ES-I3 (cell line): ENCODE data around the gene CPM.

ENCODE experiments used
- H3K36me3 ChIP-seq: 2 replicates; pipeline ENCODE4 v1.6.1; 2013; ENCODE audit warnings: mild to moderate bottlenecking, low read length, control low read depth, moderate library complexity; ENCODE audit not compliant: insufficient read depth
- H3K4me1 ChIP-seq: 2 replicates; pipeline ENCODE4 v1.6.1; 2013; ENCODE audit warnings: mild to moderate bottlenecking, control low read depth, low read length; ENCODE audit not compliant: insufficient read depth
- H3K9ac ChIP-seq: 2 replicates; pipeline ENCODE4 v1.6.1; 2013; ENCODE audit warnings: low read depth, mild to moderate bottlenecking, low read length, moderate library complexity
- H3K9me3 ChIP-seq: 2 replicates; pipeline ENCODE4 v1.6.1; 2013; ENCODE audit warnings: mild to moderate bottlenecking, low read length, moderate library complexity; ENCODE audit not compliant: control insufficient read depth, insufficient read depth

The CPM gene

GRCh38 chr12:68838046-68838886 is 94.7 kb downstream of the CPM start:
- Histone ChIP-seq H3K4me1 (no peaks in the 10 kb centered on the region), H3K9ac (no peak overlapping the region), H3K9me3 (no peaks in the 10 kb centered on the region), H3K36me3 (peaks cover 55% of the 10 kb centered on the region)

GRCh38 chr12:68837215-68837614 is 95.8 kb downstream of the CPM start:
- H3K9me3 ChIP-seq = no peaks in the 10 kb centered on the region
- peaks cover 59% of the 10 kb centered on the region for H3K36me3 ChIP-seq
- no peak overlapping the region for H3K9ac ChIP-seq
- H3K4me1 ChIP-seq = no peaks in the 10 kb centered on the region

GRCh38 chr12:68835333-68835908 is 97.5 kb downstream of the CPM start:
- Histone ChIP-seq H3K9me3 (no peaks in the 10 kb centered on the region), H3K36me3 (peaks cover 47% of the 10 kb centered on the region), H3K4me1 (peaks cover 7% of the 10 kb centered on the region), H3K9ac (no peak overlapping the region)

- H3K9ac ChIP-seq = no peak overlapping the region
- peaks cover 7% of the 10 kb centered on the region for H3K4me1 ChIP-seq
- H3K36me3 ChIP-seq = peaks cover 45% of the 10 kb centered on the region
- H3K9me3 ChIP-seq = no peaks in the 10 kb centered on the region
Measured at GRCh38 chr12:68833508-68833907, 99.5 kb downstream of the CPM start.

- Histone ChIP-seq H3K9me3 (no peaks in the 10 kb centered on the region), H3K9ac (no peak overlapping the region), H3K4me1 (peaks cover 7% of the 10 kb centered on the region), H3K36me3 (peaks cover 40% of the 10 kb centered on the region)
Measured at GRCh38 chr12:68832504-68832867, 100.5 kb downstream of the CPM start.

- Histone ChIP-seq H3K9ac (no peak overlapping the region), H3K9me3 (no peaks in the 10 kb centered on the region), H3K36me3 (peaks cover 35% of the 10 kb centered on the region), H3K4me1 (peaks cover 7% of the 10 kb centered on the region)
Measured at GRCh38 chr12:68831751-68832503, 101.0 kb downstream of the CPM start.

GRCh38 chr12:68831272-68831671 is 101.7 kb downstream of the CPM start:
- H3K4me1 ChIP-seq = peaks cover 7% of the 10 kb centered on the region
- H3K9me3 ChIP-seq = no peaks in the 10 kb centered on the region
- no peak overlapping the region for H3K9ac ChIP-seq
- peaks cover 33% of the 10 kb centered on the region for H3K36me3 ChIP-seq

GRCh38 chr12:68828672-68829068 is 104.3 kb downstream of the CPM start:
- H3K36me3 ChIP-seq = peaks cover 46% of the 10 kb centered on the region
- H3K4me1 ChIP-seq = peaks cover 7% of the 10 kb centered on the region
- H3K9me3 ChIP-seq = no peaks in the 10 kb centered on the region
- H3K9ac ChIP-seq = no peak overlapping the region

GRCh38 chr12:68827895-68828671 is 104.9 kb downstream of the CPM start:
- H3K9ac ChIP-seq = no peak overlapping the region
- peaks cover 48% of the 10 kb centered on the region for H3K36me3 ChIP-seq
- peaks cover 7% of the 10 kb centered on the region for H3K4me1 ChIP-seq
- no peaks in the 10 kb centered on the region for H3K9me3 ChIP-seq

- Histone ChIP-seq H3K9me3 (no peaks in the 10 kb centered on the region), H3K36me3 (peaks cover 58% of the 10 kb centered on the region), H3K4me1 (no peaks in the 10 kb centered on the region), H3K9ac (no peak overlapping the region)
Measured at GRCh38 chr12:68825569-68826217, 107.3 kb downstream of the CPM start.

- Histone ChIP-seq H3K4me1 (no peaks in the 10 kb centered on the region), H3K36me3 (peaks cover 58% of the 10 kb centered on the region), H3K9ac (no peak overlapping the region), H3K9me3 (no peaks in the 10 kb centered on the region)
Measured at GRCh38 chr12:68824597-68825250, 108.2 kb downstream of the CPM start.

- Histone ChIP-seq H3K4me1 (no peaks in the 10 kb centered on the region), H3K9ac (no peak overlapping the region), H3K9me3 (no peaks in the 10 kb centered on the region), H3K36me3 (peaks cover 58% of the 10 kb centered on the region)
Measured at GRCh38 chr12:68824131-68824530, 108.8 kb downstream of the CPM start.

GRCh38 chr12:68823696-68824095 is 109.3 kb downstream of the CPM start:
- H3K9me3 ChIP-seq = no peaks in the 10 kb centered on the region
- H3K4me1 ChIP-seq = no peaks in the 10 kb centered on the region
- peaks cover 60% of the 10 kb centered on the region for H3K36me3 ChIP-seq
- H3K9ac ChIP-seq = no peak overlapping the region
